NB4 (cell line): ENCODE data around the gene ZNF652.
A peak's percentile ranks its signal among the peaks of the same experiment; 100 is the strongest.

ENCODE experiments used
- DNase-seq: peaks from one replicate; pipeline ENCODE4 v3.0.0; 2010; ENCODE audit warnings: low read depth
- H3K4me3 ChIP-seq: one replicate; pipeline ENCODE4 v1.5.1; 2011; ENCODE audit warnings: mild to moderate bottlenecking, low read depth, low read length, moderate library complexity
- CTCF ChIP-seq: IDR thresholded peaks from one replicate; pipeline ENCODE4 v1.5.1; 2012; ENCODE audit warnings: low read depth, low read length
- MAX ChIP-seq: IDR thresholded peaks from 2 replicates; pipeline ENCODE4 v1.6.1; 2011; ENCODE audit warnings: low read depth, low read length
- MYC ChIP-seq: IDR thresholded peaks from 2 replicates; pipeline ENCODE4 v1.6.1; 2011; ENCODE audit warnings: low read depth, low read length
- POLR2A ChIP-seq: IDR thresholded peaks from 2 replicates; pipeline ENCODE4 v1.6.1; 2011; ENCODE audit warnings: mild to moderate bottlenecking; ENCODE audit not compliant: insufficient read length; ENCODE audit errors: extremely low read depth

Gene ZNF652

GRCh38 chr17:49255125-49255524 lies 106.9 kb downstream of the ZNF652 start:
- H3K4me3 ChIP-seq, result no peak overlapping the region
- TF ChIP-seq CTCF (no peak), MAX (no peak), POLR2A (no peak), MYC (no peak)

GRCh38 chr17:49254066-49254465 lies 108.0 kb downstream of the ZNF652 start:
- no peak for TF ChIP-seq MAX
- TF ChIP-seq POLR2A, result no peak
- TF ChIP-seq MYC, result no peak
- TF ChIP-seq CTCF, result no peak

More at GRCh38 chr17:49255125-49255524, 106.9 kb downstream of the ZNF652 start:
- no peak for DNase-seq

GRCh38 chr17:49252148-49252695 lies 109.8 kb downstream of the ZNF652 start:
- DNase-seq, result peak; percentile 91
- no peak overlapping the region for H3K4me3 ChIP-seq
- TF ChIP-seq POLR2A, result no peak
- no peak for TF ChIP-seq MYC
- TF ChIP-seq MAX, result no peak
- no peak for TF ChIP-seq CTCF

More at GRCh38 chr17:49254066-49254465, 108.0 kb downstream of the ZNF652 start:
- no peak overlapping the region for H3K4me3 ChIP-seq
- no peak for DNase-seq

GRCh38 chr17:49249890-49250522 lies 112.0 kb downstream of the ZNF652 start:
- DNase-seq, result no peak
- TF ChIP-seq CTCF (no peak), MAX (no peak), MYC (no peak), POLR2A (no peak)
- no peak overlapping the region for H3K4me3 ChIP-seq

GRCh38 chr17:49249292-49249794 lies 112.7 kb downstream of the ZNF652 start:
- H3K4me3 ChIP-seq, result no peak overlapping the region
- DNase-seq, result no peak
- TF ChIP-seq POLR2A (no peak), MAX (no peak), CTCF (no peak)
